A673 (cell line): Measurements from ENCODE around the gene WFDC1.

Experiments used
- EZH2 ChIP-seq: fragments of 200-600 bp; sonication (generic); IDR thresholded peaks from 2 replicates; pipeline ENCODE4 v1.6.1; 2017; ENCODE audit warnings: borderline replicate concordance, low read depth, mild to moderate bottlenecking, mixed read lengths, antibody characterized with exemption, low read length; ENCODE audit not compliant: poor library complexity, severe bottlenecking
- TF ChIP-seq, protein P1 (sequence below): fragments of 300-800, 200-600 bp; sonication (generic); conservative IDR thresholded peaks from 2 replicates; pipeline ENCODE4 v1.5.1; 2017; ENCODE audit warnings: low read depth, mild to moderate bottlenecking, antibody characterized with exemption, low read length, moderate library complexity, mixed read lengths

DNA sequence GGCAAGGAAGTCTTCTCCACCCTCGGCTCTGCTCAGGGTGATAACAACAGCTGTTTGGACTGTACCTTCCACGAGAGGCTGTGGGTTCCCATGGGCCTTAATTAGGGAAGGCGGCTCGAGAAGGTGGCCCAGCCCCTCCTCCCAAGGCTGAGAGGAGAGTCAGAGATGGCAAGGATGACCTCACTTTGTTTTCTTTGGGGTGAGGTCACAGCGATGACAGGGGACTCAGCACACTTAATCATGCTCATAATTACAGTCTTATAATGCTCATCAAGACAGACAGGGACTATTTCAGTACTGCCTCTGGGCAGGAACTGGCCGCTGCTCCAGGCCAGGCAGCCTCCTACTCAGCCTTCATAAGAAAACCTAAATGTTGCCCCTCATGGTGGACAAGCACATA lies 19.7 kb downstream of the WFDC1 start:
- TF ChIP-seq, protein P1, sequence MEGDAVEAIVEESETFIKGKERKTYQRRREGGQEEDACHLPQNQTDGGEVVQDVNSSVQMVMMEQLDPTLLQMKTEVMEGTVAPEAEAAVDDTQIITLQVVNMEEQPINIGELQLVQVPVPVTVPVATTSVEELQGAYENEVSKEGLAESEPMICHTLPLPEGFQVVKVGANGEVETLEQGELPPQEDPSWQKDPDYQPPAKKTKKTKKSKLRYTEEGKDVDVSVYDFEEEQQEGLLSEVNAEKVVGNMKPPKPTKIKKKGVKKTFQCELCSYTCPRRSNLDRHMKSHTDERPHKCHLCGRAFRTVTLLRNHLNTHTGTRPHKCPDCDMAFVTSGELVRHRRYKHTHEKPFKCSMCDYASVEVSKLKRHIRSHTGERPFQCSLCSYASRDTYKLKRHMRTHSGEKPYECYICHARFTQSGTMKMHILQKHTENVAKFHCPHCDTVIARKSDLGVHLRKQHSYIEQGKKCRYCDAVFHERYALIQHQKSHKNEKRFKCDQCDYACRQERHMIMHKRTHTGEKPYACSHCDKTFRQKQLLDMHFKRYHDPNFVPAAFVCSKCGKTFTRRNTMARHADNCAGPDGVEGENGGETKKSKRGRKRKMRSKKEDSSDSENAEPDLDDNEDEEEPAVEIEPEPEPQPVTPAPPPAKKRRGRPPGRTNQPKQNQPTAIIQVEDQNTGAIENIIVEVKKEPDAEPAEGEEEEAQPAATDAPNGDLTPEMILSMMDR = no peak
- no peak for TF ChIP-seq EZH2
